HG02885 (cell line): ENCODE data around the gene MCU.
"Not testable (repeated sequence)": the region's sequence is repeated elsewhere in the genome, so short reads cannot be mapped to it uniquely, and the experiment has no call there.

Source experiments
- ATAC-seq: cut with Tn5 transposase; IDR thresholded peaks from one replicate; pipeline ENCODE4 v1.9.1; 2021; ENCODE audit warnings: mild to moderate bottlenecking; ENCODE audit not compliant: unreplicated experiment, poor library complexity

Gene MCU

DNA sequence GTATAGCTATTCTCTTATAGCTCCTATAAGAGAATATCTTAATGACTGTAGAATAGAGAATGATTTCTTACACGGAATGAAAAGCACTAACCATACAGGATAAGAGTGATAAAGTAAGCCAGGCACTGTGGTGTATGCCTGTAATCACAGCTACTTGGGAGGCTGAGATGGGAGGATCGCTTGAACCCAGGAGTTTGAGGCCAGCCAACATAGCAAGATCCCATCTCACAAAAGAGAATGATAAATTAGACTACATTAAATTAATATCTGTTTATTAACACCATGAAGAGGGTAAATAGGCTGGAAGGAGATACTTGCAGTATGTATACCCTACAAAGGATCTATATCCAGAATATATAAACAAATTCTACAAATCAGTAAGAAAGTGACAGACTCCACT is 189.3 kb downstream of the MCU start:
- no peak for ATAC-seq

- no peak for ATAC-seq
Observed at GRCh38 chr10:72883861-72884260, 191.9 kb downstream of the MCU start.

DNA sequence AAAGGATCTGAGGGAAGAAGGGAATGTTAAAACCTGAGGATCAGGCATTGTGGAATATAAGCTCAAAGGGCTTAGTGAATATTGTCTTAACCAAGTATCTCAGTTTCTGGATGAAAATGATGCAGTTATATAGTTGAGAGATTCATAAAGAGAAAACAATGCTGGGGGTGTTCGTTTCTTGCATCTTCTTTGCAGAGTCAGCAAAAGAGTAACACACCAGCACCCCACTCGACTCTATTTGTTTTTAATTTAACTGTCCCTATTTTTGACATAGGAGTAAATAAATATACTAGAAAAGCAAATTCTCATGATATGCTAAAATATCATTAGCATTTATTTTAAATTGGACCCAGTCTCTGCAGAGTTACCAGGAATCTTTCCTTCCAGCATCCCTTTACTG is 194.0 kb downstream of the MCU start:
- ATAC-seq: no peak

DNA sequence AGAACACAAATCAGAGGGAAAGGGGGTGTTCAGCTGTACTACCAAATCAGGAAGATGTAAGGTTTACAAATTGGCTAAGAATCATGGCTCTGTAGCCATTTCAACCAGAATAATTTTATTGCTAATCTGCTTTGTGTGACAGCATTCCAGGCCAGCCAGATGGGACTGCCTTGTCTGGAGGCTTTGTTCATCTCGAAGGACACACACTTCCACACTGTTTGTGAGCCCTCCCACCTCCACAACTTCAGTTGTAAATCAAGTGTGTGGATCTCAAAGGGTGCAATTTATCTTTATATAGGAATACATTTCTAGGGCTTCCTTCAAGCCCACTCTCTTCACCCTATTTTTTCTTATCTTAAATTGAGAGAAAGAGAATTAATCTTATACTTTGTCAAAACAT is 194.7 kb downstream of the MCU start:
- ATAC-seq: no peak

- no peak for ATAC-seq
Observed at GRCh38 chr10:72887043-72887442, 195.1 kb downstream of the MCU start.

- ATAC-seq: no peak
Observed at GRCh38 chr10:72888151-72888638, 196.3 kb downstream of the MCU start.

GRCh38 chr10:72889391-72889831 is 197.5 kb downstream of the MCU start:
- no peak for ATAC-seq

- ATAC-seq: no peak
Observed at GRCh38 chr10:72890086-72890485, 198.1 kb downstream of the MCU start.

- ATAC-seq: no peak
Observed at GRCh38 chr10:72893136-72893798, 201.3 kb downstream of the MCU start, which contains the start of gene OIT3. OIT3 (plus strand) TSS chr10:72893739; CDS start chr10:72893799, 60 bp downstream.

- ATAC-seq: no peak
Observed at GRCh38 chr10:72895236-72895850, 203.4 kb downstream of the MCU start.

DNA sequence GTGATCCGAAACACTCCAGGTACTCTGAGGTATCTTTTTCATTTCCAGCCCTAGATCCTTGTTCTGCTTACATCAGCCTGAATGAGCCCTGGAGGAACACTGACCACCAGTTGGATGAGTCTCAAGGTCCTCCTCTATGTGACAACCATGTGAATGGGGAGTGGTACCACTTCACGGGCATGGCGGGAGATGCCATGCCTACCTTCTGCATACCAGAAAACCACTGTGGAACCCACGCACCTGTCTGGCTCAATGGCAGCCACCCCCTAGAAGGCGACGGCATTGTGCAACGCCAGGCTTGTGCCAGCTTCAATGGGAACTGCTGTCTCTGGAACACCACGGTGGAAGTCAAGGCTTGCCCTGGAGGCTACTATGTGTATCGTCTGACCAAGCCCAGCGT is 206.7 kb downstream of the MCU start:
- no peak for ATAC-seq

GRCh38 chr10:72899545-72899944 is 207.6 kb downstream of the MCU start:
- no peak for ATAC-seq

GRCh38 chr10:72903941-72904446 is 212.1 kb downstream of the MCU start:
- ATAC-seq: not testable (repeated sequence)

DNA sequence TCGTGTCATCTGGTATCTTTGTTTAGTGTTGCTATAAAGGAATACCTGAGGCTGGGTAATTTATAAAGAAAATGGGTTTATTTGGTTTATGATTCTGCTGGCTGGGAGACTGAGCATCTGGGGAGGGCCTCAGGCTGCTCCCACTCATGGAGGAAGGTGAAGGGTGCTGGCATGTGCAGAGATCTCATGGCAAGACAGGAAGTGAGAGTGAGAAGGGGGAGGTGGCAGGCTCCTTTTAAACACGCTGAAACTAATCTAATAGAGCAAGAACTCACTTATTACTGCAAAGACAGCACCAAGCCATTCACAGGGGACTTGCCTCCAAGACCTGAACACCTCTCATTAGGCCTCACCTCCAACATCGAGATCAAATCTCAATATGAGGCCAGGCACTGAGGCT is 212.9 kb downstream of the MCU start:
- ATAC-seq: no peak

DNA sequence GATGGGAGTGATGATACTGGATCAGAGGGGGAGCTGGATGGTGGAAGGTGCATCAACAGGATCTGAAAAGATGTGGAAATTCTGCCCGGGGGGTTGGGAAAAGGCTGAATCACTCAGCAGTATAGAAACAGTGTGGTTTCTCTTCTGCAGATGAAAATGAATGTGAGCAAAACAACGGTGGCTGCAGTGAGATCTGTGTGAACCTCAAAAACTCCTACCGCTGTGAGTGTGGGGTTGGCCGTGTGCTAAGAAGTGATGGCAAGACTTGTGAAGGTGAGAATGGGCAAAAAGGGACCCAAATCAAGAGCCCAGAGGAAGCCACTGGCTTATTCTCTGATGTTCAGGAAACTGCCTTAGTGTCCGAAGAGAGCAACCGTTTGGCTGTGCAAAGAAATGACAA is 214.5 kb downstream of the MCU start:
- ATAC-seq: no peak

- no peak for ATAC-seq
Observed at GRCh38 chr10:72910705-72911104, 218.8 kb downstream of the MCU start.

DNA sequence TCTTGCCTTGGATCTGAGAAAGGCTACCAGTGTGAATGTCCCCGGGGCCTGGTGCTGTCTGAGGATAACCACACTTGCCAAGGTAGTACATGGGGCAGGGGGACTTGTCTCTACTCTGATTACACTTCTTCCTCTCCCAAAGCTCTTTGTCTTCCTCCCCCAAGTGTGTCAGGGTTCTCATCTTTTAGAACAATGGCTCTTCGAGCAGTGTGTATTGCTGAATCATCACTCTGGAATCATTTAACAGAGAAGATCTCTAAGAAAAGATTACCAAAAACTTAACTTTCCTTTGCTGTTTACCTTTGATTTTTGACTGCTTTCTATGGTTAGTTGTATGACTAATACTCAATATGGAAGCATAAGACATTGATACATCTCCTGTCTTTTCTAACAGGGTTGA is 219.8 kb downstream of the MCU start:
- ATAC-seq: no peak

- ATAC-seq: no peak
Observed at GRCh38 chr10:72912736-72913135, 220.8 kb downstream of the MCU start.

DNA sequence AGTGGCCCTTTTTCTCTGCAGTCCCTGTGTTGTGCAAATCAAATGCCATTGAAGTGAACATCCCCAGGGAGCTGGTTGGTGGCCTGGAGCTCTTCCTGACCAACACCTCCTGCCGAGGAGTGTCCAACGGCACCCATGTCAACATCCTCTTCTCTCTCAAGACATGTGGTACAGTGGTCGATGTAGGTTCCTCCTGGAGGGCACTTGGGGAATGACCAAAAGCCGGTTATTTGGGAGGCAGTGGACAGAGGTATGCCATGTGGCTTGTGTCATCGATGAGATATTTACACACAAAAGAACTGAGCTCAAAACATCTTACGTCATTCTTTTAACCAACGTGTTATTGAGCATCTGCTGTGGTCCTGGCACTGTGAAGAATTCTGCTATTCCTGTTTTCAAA is 221.3 kb downstream of the MCU start:
- ATAC-seq: no peak

DNA sequence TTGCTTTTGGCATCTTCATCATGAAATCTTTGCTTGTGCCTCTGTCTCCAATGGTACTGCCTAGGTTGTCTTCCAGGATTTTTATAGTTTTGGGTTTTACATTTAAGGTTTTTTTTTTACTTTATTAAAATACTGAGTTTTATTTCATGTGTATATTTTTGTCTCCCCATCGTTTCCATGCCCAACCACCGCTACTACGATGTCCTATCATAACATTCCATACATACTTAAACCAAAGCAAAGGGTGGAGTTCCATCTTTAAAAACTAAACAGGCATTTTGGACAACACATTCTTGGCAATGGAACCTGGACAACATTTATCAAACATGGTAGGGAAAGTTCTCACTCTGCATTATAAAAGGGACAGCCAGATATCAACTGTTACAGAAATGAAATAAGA is 225.3 kb downstream of the MCU start:
- not testable (repeated sequence) for ATAC-seq

DNA sequence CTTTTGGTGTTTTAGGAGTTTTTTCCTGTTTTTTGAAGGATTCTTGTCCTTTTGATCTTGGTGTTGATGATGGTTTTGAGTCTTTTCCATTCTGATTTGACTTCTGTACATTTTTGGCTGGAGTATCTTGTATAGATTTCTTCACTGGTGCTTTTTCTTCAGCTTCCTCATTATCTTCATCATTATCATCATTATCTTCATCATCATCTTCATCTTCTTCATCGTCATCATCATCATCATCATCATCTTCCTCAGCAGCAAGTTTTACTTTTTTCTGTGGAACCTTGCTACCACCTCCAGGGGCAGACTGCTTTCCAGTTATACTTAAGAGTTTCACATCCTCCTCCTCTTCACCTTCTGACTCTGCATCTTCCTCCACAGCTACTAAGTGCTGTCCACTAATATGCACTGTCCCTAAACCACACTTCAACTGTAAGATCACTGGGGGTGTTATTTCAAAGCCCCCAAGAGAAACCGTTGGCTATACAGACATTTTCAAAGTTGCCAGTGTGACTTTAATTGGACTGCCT is 225.9 kb downstream of the MCU start:
- ATAC-seq: not testable (repeated sequence)
